ENCODE data around the gene KLHL13. TPM values are rescaled to one million over a fixed set of nuclear protein-coding genes. Genes with fewer than 3 reads are reported as not detected.

The KLHL13 gene
- total RNA-seq, 1 experiment from 2014 or later: not detected

GRCh38 chrX:118156254-118156952, 39.8 kb upstream of the KLHL13 start:
- CTCF ChIA-PET: no interaction called here
- POLR2A ChIA-PET (ENCODE audit: unreplicated experiment): no interaction called here
- Histone ChIP-seq H3K9me2 (ENCODE audit: insufficient read depth) (no peaks in the 10 kb centered on the region), H3K79me2 (ENCODE audit: low read depth) (no peaks in the 10 kb centered on the region), H4K20me1 (ENCODE audit: insufficient read depth) (no peaks in the 10 kb centered on the region), H3F3A (ENCODE audit: insufficient read depth, low read depth) (no peaks in the 10 kb centered on the region), H3K4me1 (replicated peaks; ENCODE audit: insufficient read depth) (no peaks in the 10 kb centered on the region), H3K27ac (no peak overlapping the region), H3K36me3 (ENCODE audit: low read depth) (no peaks in the 10 kb centered on the region), H3K4me2 (no peak overlapping the region), H3K9me3 (ENCODE audit: insufficient read depth, low read depth) (no peaks in the 10 kb centered on the region), H3K4me3 (no peak overlapping the region), H2AFZ (no peak overlapping the region), H3K27me3 (ENCODE audit: insufficient read depth, low read depth) (no peaks in the 10 kb centered on the region)
- no peak for DNase-seq
- intact Hi-C loops (cut with micrococcal nuclease; ENCODE audit: unreplicated experiment): no loop called here
- TF ChIP-seq CTCF (conservative IDR thresholded peaks at IDR 0.05) (no peak), EZH2 (IDR thresholded peaks at IDR 0.05; ENCODE audit: low read depth) (no peak)
- no TSS peak for BruUV-seq (replicated peaks)

GRCh38 chrX:118153270-118153669, 36.7 kb upstream of the KLHL13 start:
- Histone ChIP-seq H3K36me3 (ENCODE audit: low read depth) (no peaks in the 10 kb centered on the region), H3K9me2 (ENCODE audit: insufficient read depth) (no peaks in the 10 kb centered on the region), H3K4me1 (replicated peaks; ENCODE audit: insufficient read depth) (no peaks in the 10 kb centered on the region), H3K27me3 (ENCODE audit: insufficient read depth, low read depth) (no peaks in the 10 kb centered on the region), H2AFZ (no peak overlapping the region), H3K9me3 (ENCODE audit: insufficient read depth, low read depth) (no peaks in the 10 kb centered on the region), H3K79me2 (ENCODE audit: low read depth) (no peaks in the 10 kb centered on the region), H3K27ac (no peak overlapping the region), H4K20me1 (ENCODE audit: insufficient read depth) (no peaks in the 10 kb centered on the region), H3K4me3 (no peak overlapping the region), H3F3A (ENCODE audit: insufficient read depth, low read depth) (no peaks in the 10 kb centered on the region), H3K4me2 (no peak overlapping the region)
- TF ChIP-seq CTCF (conservative IDR thresholded peaks at IDR 0.05): no peak
- no peak for TF ChIP-seq EZH2 (IDR thresholded peaks at IDR 0.05; ENCODE audit: low read depth)
- ChIA-PET POLR2A (ENCODE audit: unreplicated experiment) (no interaction called here), CTCF (no interaction called here)
- intact Hi-C loops (cut with micrococcal nuclease; ENCODE audit: unreplicated experiment): no loop called here
- DNase-seq: no peak
- BruUV-seq (replicated peaks): no TSS peak

- H3K36me3 ChIP-seq (ENCODE audit: low read depth): no peaks in the 10 kb centered on the region
- H3K9me2 ChIP-seq (ENCODE audit: insufficient read depth): no peaks in the 10 kb centered on the region
- H3K9me3 ChIP-seq (ENCODE audit: insufficient read depth, low read depth): no peaks in the 10 kb centered on the region
- ChIA-PET POLR2A (ENCODE audit: unreplicated experiment) (no interaction called here), CTCF (no interaction called here)
- H3K4me2 ChIP-seq: no peak overlapping the region
- no peak for DNase-seq
- TF ChIP-seq EZH2 (IDR thresholded peaks at IDR 0.05; ENCODE audit: low read depth): no peak
- no peak for TF ChIP-seq CTCF (conservative IDR thresholded peaks at IDR 0.05)
- H4K20me1 ChIP-seq (ENCODE audit: insufficient read depth): no peaks in the 10 kb centered on the region
- no peaks in the 10 kb centered on the region for H3F3A ChIP-seq (ENCODE audit: insufficient read depth, low read depth)
- no peak overlapping the region for H3K27ac ChIP-seq
- BruUV-seq (replicated peaks): no TSS peak
- intact Hi-C loops (cut with micrococcal nuclease; ENCODE audit: unreplicated experiment): no loop called here
- no peaks in the 10 kb centered on the region for H3K4me1 ChIP-seq (replicated peaks; ENCODE audit: insufficient read depth)
- no peaks in the 10 kb centered on the region for H3K79me2 ChIP-seq (ENCODE audit: low read depth)
- no peak overlapping the region for H3K4me3 ChIP-seq
- H2AFZ ChIP-seq: no peak overlapping the region
- no peaks in the 10 kb centered on the region for H3K27me3 ChIP-seq (ENCODE audit: insufficient read depth, low read depth)
Observed at GRCh38 chrX:118152721-118153120, 36.1 kb upstream of the KLHL13 start.
